Peyer's patch (tissue), 4 donors: ENCODE data around the gene TMEM14B. TPM values are rescaled to one million over a fixed set of nuclear protein-coding genes. Genes with fewer than 3 reads are reported as not detected.

Source experiments
- DNase-seq, 3 donors: peaks; one replicate each; pipeline ENCODE4 v3.0.0-alpha.2; 2017 to 2019
- H3K27ac ChIP-seq, 4 donors: fragments of 200-600 bp; sonication (generic); one replicate each; pipeline ENCODE4 v1.5.1; 2016 to 2019
- H3K27me3 ChIP-seq, 2 donors: fragments of 200-600 bp; sonication (generic); one replicate each; pipeline ENCODE4 v1.5.1; 2019
- H3K36me3 ChIP-seq, 3 donors: fragments of 200-600 bp; sonication (generic); one replicate each; pipeline ENCODE4 v1.5.1; 2016 to 2019
- H3K4me1 ChIP-seq, 4 donors: fragments of 200-600 bp; sonication (generic); one replicate each; pipeline ENCODE4 v1.5.1; 2016 to 2019
- H3K4me3 ChIP-seq, 4 donors: fragments of 200-600 bp; sonication (generic); 1 replicate in 3 of 4; 2 replicates in 1 of 4; pipeline ENCODE4 v1.5.1; 2016 to 2019; ENCODE audit warnings: mild to moderate bottlenecking in 1 of 4
- H3K9me3 ChIP-seq, 4 donors: fragments of 200-600 bp; sonication (generic); one replicate each; pipeline ENCODE4 v1.5.1; 2016 to 2019; ENCODE audit warnings: mild to moderate bottlenecking in 1 of 4
- POLR2A ChIP-seq, 2 donors: fragments of 450-650 bp; IDR thresholded peaks; one replicate each; pipeline ENCODE4 v1.5.1; 2017; ENCODE audit warnings: antibody characterized with exemption in 2 of 2, mild to moderate bottlenecking in 2 of 2, moderate library complexity in 2 of 2
- total RNA-seq, 4 donors: library from RNA; depleted of rRNA; stranded (reverse); fragments of >200 nt; gene quantifications; one replicate each; pipeline ENCODE4 v1.1.0, GENCODE V29; 2016
- TF ChIP-seq, protein P1 (sequence below), 6 experiments: fragments of 450-650 bp in 4 of 6; fragments of 200-600 bp in 2 of 6; sonication (generic) in 1 of 6; IDR thresholded peaks; one replicate each; pipeline ENCODE4 v1.5.1; 2017 to 2019; ENCODE audit warnings: antibody characterized with exemption in 6 of 6, mild to moderate bottlenecking in 3 of 6, moderate library complexity in 1 of 6

Gene TMEM14B
- total RNA-seq, 4 donors from 2014 or later, result 37.1 to 86.7 (median 44.0) TPM

DNA sequence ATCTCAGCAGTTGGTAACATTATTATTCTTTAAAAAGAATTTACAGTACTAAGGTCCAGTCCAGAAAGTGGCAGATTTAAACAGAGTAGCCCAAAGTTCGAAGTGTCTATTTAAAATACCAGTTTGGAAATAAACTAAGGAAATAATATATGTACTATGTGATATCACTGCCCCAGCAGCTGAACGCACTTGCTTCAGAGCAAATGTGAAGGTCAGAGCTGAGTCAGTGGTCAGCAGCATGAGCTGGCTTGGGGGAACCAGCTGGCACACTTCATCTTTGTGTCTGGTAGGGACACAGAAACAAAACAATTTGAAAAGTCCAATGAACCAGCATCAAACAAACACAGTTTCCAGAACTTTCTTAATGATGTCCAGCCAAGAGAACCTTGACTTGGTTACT, 15.4 kb downstream of the TMEM14B start:
- DNase-seq, result no peak
- H3K9me3 ChIP-seq, result no peaks in the 10 kb centered on the region
- no peaks in the 10 kb centered on the region for H3K27me3 ChIP-seq
- H3K4me1 ChIP-seq, result no peaks in the 10 kb centered on the region
- TF ChIP-seq, protein P1, sequence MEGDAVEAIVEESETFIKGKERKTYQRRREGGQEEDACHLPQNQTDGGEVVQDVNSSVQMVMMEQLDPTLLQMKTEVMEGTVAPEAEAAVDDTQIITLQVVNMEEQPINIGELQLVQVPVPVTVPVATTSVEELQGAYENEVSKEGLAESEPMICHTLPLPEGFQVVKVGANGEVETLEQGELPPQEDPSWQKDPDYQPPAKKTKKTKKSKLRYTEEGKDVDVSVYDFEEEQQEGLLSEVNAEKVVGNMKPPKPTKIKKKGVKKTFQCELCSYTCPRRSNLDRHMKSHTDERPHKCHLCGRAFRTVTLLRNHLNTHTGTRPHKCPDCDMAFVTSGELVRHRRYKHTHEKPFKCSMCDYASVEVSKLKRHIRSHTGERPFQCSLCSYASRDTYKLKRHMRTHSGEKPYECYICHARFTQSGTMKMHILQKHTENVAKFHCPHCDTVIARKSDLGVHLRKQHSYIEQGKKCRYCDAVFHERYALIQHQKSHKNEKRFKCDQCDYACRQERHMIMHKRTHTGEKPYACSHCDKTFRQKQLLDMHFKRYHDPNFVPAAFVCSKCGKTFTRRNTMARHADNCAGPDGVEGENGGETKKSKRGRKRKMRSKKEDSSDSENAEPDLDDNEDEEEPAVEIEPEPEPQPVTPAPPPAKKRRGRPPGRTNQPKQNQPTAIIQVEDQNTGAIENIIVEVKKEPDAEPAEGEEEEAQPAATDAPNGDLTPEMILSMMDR (IDR thresholded peaks at IDR 0.05), result no peak
- no peak for TF ChIP-seq POLR2A (IDR thresholded peaks at IDR 0.05)
- H3K36me3 ChIP-seq, result no peaks in the 10 kb centered on the region
- no peak overlapping the region for H3K4me3 ChIP-seq
- no peak overlapping the region for H3K27ac ChIP-seq

DNA sequence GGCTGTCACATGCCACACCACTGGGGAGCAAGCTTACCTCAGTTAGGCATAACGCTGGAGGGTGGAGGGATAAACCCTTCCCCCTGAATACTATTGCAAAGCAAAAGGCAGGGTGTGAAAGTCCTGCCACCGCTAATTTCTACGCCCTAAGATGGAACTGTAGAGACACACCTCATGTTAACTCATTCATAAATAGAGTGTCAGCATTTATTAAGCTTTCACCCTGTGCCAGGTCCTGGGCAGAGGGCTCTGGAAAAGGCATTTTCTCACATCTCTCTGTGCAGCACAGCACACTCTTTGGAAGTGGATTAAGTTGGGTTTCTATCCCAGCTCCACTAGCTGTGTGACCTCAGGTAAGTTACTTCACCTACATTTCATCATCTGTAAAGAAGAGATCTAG, 21.8 kb downstream of the TMEM14B start:
- DNase-seq, result no peak
- H3K27ac ChIP-seq, result no peak overlapping the region
- H3K4me3 ChIP-seq, result no peak overlapping the region
- H3K4me1 ChIP-seq, result no peaks in the 10 kb centered on the region
- peaks cover 0 to 15% (median 0%) of the 10 kb centered on the region in 3 donors for H3K36me3 ChIP-seq
- TF ChIP-seq, protein P1 (IDR thresholded peaks at IDR 0.05), result no peak
- no peak for TF ChIP-seq POLR2A (IDR thresholded peaks at IDR 0.05)
- H3K9me3 ChIP-seq, result no peaks in the 10 kb centered on the region
- no peaks in the 10 kb centered on the region for H3K27me3 ChIP-seq

DNA sequence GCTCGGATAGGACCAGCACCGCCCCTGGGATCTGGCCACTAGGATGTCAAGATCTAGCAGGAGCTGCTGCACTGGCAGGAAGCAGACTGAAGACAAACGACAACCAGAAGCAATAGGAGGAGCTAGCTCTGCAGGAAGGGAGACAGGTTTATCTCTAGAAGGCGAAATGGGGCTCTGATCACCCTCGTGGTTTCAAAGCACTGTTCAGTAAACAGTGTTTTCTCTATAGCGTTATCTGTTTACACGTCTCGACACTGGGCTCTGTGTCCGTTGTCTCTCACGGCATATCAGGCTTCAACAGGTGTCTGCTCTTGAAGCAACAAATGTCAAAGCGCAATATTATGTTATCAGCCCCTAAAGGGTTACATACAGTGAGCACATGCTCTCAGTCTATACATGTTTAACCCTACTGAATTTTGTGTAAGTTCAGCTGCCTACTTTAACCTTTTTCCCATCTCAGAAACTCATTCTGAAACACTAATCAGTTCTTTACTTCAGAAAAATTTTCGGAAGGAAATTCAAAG, 23.8 kb downstream of the TMEM14B start:
- no peak overlapping the region for H3K4me3 ChIP-seq
- H3K27ac ChIP-seq, result no peak overlapping the region
- no peak for DNase-seq
- peaks cover 0 to 15% (median 0%) of the 10 kb centered on the region in 3 donors for H3K36me3 ChIP-seq
- no peaks in the 10 kb centered on the region for H3K9me3 ChIP-seq
- no peaks in the 10 kb centered on the region for H3K4me1 ChIP-seq
- no peaks in the 10 kb centered on the region for H3K27me3 ChIP-seq
- no peak for TF ChIP-seq POLR2A (IDR thresholded peaks at IDR 0.05)
- TF ChIP-seq, protein P1 (IDR thresholded peaks at IDR 0.05), result no peak

DNA sequence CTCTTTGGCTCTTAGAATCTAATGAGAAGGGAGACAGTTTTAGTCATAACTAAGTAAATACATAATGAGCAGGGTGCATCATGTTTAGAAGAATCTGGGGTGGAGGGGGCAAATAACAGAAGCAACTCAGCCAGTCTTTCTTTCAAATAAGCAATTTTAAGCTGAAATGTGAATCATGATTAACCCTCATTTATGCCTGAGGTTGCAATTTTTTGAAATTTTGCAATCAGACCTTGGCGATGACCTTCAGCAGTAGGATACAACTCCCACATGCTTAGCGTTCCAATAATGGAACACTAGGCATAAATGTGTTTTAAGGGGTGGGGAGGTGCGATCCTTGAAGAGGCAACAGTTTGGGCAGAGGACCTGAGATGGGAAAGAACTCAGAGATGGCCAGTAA, 30.6 kb downstream of the TMEM14B start:
- Histone ChIP-seq H3K27me3 (no peaks in the 10 kb centered on the region), H3K4me1 (no peaks in the 10 kb centered on the region), H3K4me3 (no peak overlapping the region), H3K36me3 (peaks cover 0 to 9% (median 0%) of the 10 kb centered on the region in 3 donors), H3K27ac (no peak overlapping the region), H3K9me3 (no peaks in the 10 kb centered on the region)
- DNase-seq, result no peak
- no peak for TF ChIP-seq POLR2A (IDR thresholded peaks at IDR 0.05)
- TF ChIP-seq, protein P1 (IDR thresholded peaks at IDR 0.05), result no peak

DNA sequence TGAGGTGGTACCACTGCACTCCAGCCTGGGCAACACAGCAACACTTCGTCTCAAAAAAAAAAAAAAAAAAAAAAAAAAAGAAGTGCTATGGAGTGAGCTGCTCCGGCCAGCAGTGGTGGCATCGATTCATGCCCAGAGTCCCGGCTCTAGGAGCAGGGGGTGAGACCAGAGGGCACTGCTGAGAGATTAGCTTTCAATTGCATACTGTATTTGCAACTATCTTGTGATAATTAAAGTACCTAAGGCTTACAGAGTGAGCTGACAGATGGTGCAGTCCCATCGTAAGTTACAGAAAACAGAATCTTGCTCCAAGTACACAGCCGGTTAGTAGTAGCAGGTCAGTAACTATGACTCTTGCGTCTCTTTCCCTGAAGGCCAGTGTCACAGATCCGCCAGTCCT, 31.5 kb downstream of the TMEM14B start:
- Histone ChIP-seq H3K4me1 (no peaks in the 10 kb centered on the region), H3K27ac (no peak overlapping the region), H3K9me3 (no peaks in the 10 kb centered on the region), H3K4me3 (no peak overlapping the region), H3K27me3 (no peaks in the 10 kb centered on the region), H3K36me3 (peaks cover 0 to 9% (median 0%) of the 10 kb centered on the region in 3 donors)
- DNase-seq, result no peak
- TF ChIP-seq, protein P1 (IDR thresholded peaks at IDR 0.05), result no peak

DNA sequence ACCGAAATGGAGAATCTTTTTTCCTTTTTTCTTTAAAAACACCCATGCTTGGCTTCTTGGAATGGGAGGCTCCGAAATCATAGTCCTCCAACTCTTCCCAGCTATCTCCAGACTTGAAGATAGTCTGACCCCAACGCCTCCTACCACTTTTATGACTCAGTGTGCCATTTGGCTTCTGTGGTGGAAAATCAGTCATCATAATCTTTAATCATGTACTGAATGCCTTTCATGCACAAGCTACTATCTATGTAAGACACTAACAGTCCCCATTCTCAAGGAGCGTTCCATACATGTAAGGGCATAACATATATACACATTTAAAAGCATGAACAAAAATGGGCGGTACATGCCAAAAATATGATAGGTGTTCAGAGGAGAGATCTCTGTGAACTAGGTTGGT, 44.1 kb downstream of the TMEM14B start:
- DNase-seq, result no peak
- Histone ChIP-seq H3K4me1 (no peaks in the 10 kb centered on the region), H3K27me3 (no peaks in the 10 kb centered on the region), H3K36me3 (no peaks in the 10 kb centered on the region), H3K4me3 (no peak overlapping the region), H3K27ac (no peak overlapping the region), H3K9me3 (no peaks in the 10 kb centered on the region)
- no peak for TF ChIP-seq POLR2A (IDR thresholded peaks at IDR 0.05)
- TF ChIP-seq, protein P1 (IDR thresholded peaks at IDR 0.05), result no peak
